ENCODE results near the gene CUEDC1. TPM values are rescaled to one million over a fixed set of nuclear protein-coding genes. Genes with fewer than 3 reads are reported as not detected.

The CUEDC1 gene
- total and polyA plus RNA-seq, 2 experiments from 2014 or later = 11.1 to 13.6 TPM

DNA sequence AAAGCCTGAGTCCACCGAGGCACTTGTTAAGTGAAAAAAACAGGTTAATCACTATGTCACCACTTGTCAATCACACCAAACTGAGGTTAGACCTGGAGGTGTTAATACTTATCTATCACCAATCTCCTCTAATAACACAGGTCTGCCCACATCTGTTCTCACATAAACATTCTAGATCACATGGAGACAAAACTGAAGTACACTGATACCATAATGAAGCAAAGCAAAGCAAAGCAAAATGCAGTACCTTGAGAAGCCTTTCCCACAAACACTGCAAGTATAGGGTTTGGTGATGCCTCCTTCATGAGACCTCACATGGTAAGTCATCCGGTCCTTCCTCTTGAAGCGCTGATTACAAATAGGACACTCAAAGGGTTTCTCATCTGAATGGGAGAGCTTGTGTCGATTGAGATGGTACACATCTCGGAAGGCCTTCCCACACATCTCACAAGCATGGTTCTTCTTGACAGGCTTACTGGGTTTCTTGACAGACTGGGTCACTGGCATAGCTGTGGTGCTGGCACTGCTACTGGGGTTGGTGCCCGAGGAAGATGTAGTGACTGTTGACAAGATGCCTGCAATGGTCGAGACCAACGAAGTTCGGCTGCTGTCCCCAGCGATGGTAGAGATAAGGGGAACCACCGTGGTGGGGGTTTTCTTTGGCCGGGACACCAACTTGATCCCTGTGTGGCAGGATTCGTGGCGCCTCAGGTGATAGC, 27.4 kb upstream of the CUEDC1 start:
- TF ChIP-seq EZH2phosphoT487 (IDR thresholded peaks at IDR 0.05; ENCODE audit: insufficient read depth, low read depth) (no peak), EZH2 (IDR thresholded peaks at IDR 0.05; ENCODE audit: insufficient read depth, poor library complexity, severe bottlenecking) (no peak)
- no peak for DNase-seq
- Histone ChIP-seq H3K36me3 (ENCODE audit: low read depth) (peaks cover 35% of the 10 kb centered on the region), H3K9me2 (ENCODE audit: insufficient read depth) (no peaks in the 10 kb centered on the region), H3K4me1 (ENCODE audit: insufficient read depth) (peaks cover 31% of the 10 kb centered on the region), H3K9ac (no peak overlapping the region), H4K20me1 (ENCODE audit: insufficient read depth) (no peaks in the 10 kb centered on the region), H3K4me2 (ENCODE audit: unreplicated experiment) (no peak overlapping the region), H2AFZ (no peak overlapping the region), H3K9me3 (ENCODE audit: low read depth) (no peaks in the 10 kb centered on the region), H3F3A (ENCODE audit: insufficient read depth) (peaks cover 28% of the 10 kb centered on the region), H3K4me3 (no peak overlapping the region), H3K27me3 (replicated peaks; ENCODE audit: insufficient read depth) (no peaks in the 10 kb centered on the region), H3K27ac (no peak overlapping the region), H3K79me2 (ENCODE audit: insufficient read depth) (peaks cover 88% of the 10 kb centered on the region)
- 82 to 86% methylated on average over 14 of the region's 14 CpGs for WGBS, 2 experiments (ENCODE audit: low coverage in 1 of 2, low lambda C conversion rate in 2 of 2, missing lambda C conversion rate in 2 of 2)
- in situ Hi-C loops (cut with MboI) = no loop called here

DNA sequence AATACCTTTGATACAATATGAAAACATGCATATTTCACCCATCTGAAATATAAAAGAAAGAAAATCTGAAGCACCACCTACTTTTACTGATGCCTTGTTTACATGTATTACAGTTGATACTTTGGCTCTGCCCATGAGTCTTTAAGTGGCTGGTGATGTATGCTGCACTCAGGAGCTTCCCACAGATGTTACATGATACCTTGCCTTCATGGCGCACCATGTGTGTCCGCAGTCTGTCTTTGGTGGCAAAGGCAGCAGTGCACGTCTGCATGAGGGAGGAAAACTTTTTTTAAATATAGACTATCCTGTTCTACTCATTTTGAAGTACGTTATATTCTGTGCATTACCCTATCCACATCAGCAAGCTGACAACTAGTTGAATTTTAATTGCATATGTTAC, 25.3 kb upstream of the CUEDC1 start:
- TF ChIP-seq EZH2phosphoT487 (IDR thresholded peaks at IDR 0.05; ENCODE audit: insufficient read depth, low read depth) (no peak), EZH2 (IDR thresholded peaks at IDR 0.05; ENCODE audit: insufficient read depth, poor library complexity, severe bottlenecking) (no peak)
- no peak overlapping the region for H2AFZ ChIP-seq
- no peak overlapping the region for H3K4me3 ChIP-seq
- no peak overlapping the region for H3K27ac ChIP-seq
- no peak for DNase-seq
- in situ Hi-C loops (cut with MboI) = no loop called here
- H3K9me2 ChIP-seq (ENCODE audit: insufficient read depth) = no peaks in the 10 kb centered on the region
- no peak overlapping the region for H3K9ac ChIP-seq
- peaks cover 21% of the 10 kb centered on the region for H3F3A ChIP-seq (ENCODE audit: insufficient read depth)
- H3K4me1 ChIP-seq (ENCODE audit: insufficient read depth) = peaks cover 22% of the 10 kb centered on the region
- 95 to 96% methylated on average over 4 of the region's 4 CpGs for WGBS, 2 experiments (ENCODE audit: low coverage in 1 of 2, low lambda C conversion rate in 2 of 2, missing lambda C conversion rate in 2 of 2)
- H3K79me2 ChIP-seq (ENCODE audit: insufficient read depth) = peaks cover 82% of the 10 kb centered on the region
- no peaks in the 10 kb centered on the region for H3K9me3 ChIP-seq (ENCODE audit: low read depth)
- no peaks in the 10 kb centered on the region for H3K27me3 ChIP-seq (replicated peaks; ENCODE audit: insufficient read depth)
- no peaks in the 10 kb centered on the region for H4K20me1 ChIP-seq (ENCODE audit: insufficient read depth)
- peaks cover 50% of the 10 kb centered on the region for H3K36me3 ChIP-seq (ENCODE audit: low read depth)
- H3K4me2 ChIP-seq (ENCODE audit: unreplicated experiment) = no peak overlapping the region

GRCh38 chr17:57979076-57979475, 23.9 kb upstream of the CUEDC1 start:
- Histone ChIP-seq H3K4me3 (no peak overlapping the region), H3K9me3 (ENCODE audit: low read depth) (no peaks in the 10 kb centered on the region), H2AFZ (no peak overlapping the region), H3K9ac (no peak overlapping the region), H3K27ac (no peak overlapping the region), H3K79me2 (ENCODE audit: insufficient read depth) (peaks cover 68% of the 10 kb centered on the region), H3F3A (ENCODE audit: insufficient read depth) (0 out of 2 replicates have a peak, but pooled peaks cover 15% of the 10 kb centered on the region), H3K9me2 (ENCODE audit: insufficient read depth) (no peaks in the 10 kb centered on the region), H3K4me1 (ENCODE audit: insufficient read depth) (peaks cover 17% of the 10 kb centered on the region), H4K20me1 (ENCODE audit: insufficient read depth) (no peaks in the 10 kb centered on the region), H3K4me2 (ENCODE audit: unreplicated experiment) (no peak overlapping the region), H3K27me3 (replicated peaks; ENCODE audit: insufficient read depth) (no peaks in the 10 kb centered on the region), H3K36me3 (ENCODE audit: low read depth) (peaks cover 61% of the 10 kb centered on the region)
- TF ChIP-seq EZH2phosphoT487 (IDR thresholded peaks at IDR 0.05; ENCODE audit: insufficient read depth, low read depth) (no peak), EZH2 (IDR thresholded peaks at IDR 0.05; ENCODE audit: insufficient read depth, poor library complexity, severe bottlenecking) (no peak)
- WGBS, 2 experiments (ENCODE audit: low coverage in 1 of 2, low lambda C conversion rate in 2 of 2, missing lambda C conversion rate in 2 of 2) = 50 to 61% methylated on average over 1 of the region's 1 CpG
- in situ Hi-C loops (cut with MboI) = no loop called here
- DNase-seq = no peak

GRCh38 chr17:57976594-57976993, 21.4 kb upstream of the CUEDC1 start:
- DNase-seq = no peak
- Histone ChIP-seq H3K27me3 (replicated peaks; ENCODE audit: insufficient read depth) (no peaks in the 10 kb centered on the region), H3K4me1 (ENCODE audit: insufficient read depth) (peaks cover 10% of the 10 kb centered on the region), H3K9me3 (ENCODE audit: low read depth) (no peaks in the 10 kb centered on the region), H3F3A (ENCODE audit: insufficient read depth) (peaks cover 18% of the 10 kb centered on the region; the same call in 1 of the 2 replicates), H3K9ac (no peak overlapping the region), H3K36me3 (ENCODE audit: low read depth) (peaks cover 51% of the 10 kb centered on the region), H3K79me2 (ENCODE audit: insufficient read depth) (peaks cover 43% of the 10 kb centered on the region), H3K4me3 (no peak overlapping the region), H3K27ac (no peak overlapping the region), H2AFZ (no peak overlapping the region), H4K20me1 (ENCODE audit: insufficient read depth) (no peaks in the 10 kb centered on the region), H3K4me2 (ENCODE audit: unreplicated experiment) (no peak overlapping the region), H3K9me2 (ENCODE audit: insufficient read depth) (no peaks in the 10 kb centered on the region)
- 82 to 86% methylated on average over 3 of the region's 3 CpGs for WGBS, 2 experiments (ENCODE audit: low coverage in 1 of 2, low lambda C conversion rate in 2 of 2, missing lambda C conversion rate in 2 of 2)
- in situ Hi-C loops (cut with MboI) = no loop called here
- TF ChIP-seq EZH2phosphoT487 (IDR thresholded peaks at IDR 0.05; ENCODE audit: insufficient read depth, low read depth) (no peak), EZH2 (IDR thresholded peaks at IDR 0.05; ENCODE audit: insufficient read depth, poor library complexity, severe bottlenecking) (no peak)
